D721Med (cell line): ENCODE results near the gene MFNG.

Experiments used
- DNase-seq: peaks from one replicate; pipeline ENCODE4 v3.0.0; 2011; ENCODE audit warnings: low spot score; ENCODE audit not compliant: insufficient read length
- FAIRE-seq: peaks from 2 replicates; lab custom pipeline; 2011; peaks lifted over from hg19 to GRCh38; lab: Jason Lieb, UNC
- CTCF ChIP-seq: IDR thresholded peaks from 2 replicates; pipeline ENCODE4 v1.5.1; 2012; ENCODE audit warnings: mild to moderate bottlenecking, control low read depth; ENCODE audit not compliant: insufficient read depth; ENCODE audit errors: missing control alignments

MFNG gene

GRCh38 chr22:37461961-37462360 lies 24.2 kb downstream of the MFNG start:
- no peak for TF ChIP-seq CTCF
- FAIRE-seq = no peak
- no peak for DNase-seq

- no peak for DNase-seq
- no peak for TF ChIP-seq CTCF
- FAIRE-seq = no peak
Measured at GRCh38 chr22:37460684-37461083, 25.5 kb downstream of the MFNG start.

- no peak for FAIRE-seq
Measured at GRCh38 chr22:37459206-37459605, 27.0 kb downstream of the MFNG start.

GRCh38 chr22:37457093-37457893 lies 28.9 kb downstream of the MFNG start:
- no peak for DNase-seq
- peak; percentile 79 for TF ChIP-seq CTCF
- no peak for FAIRE-seq

More at GRCh38 chr22:37459206-37459605, 27.0 kb downstream of the MFNG start:
- DNase-seq = no peak
- no peak for TF ChIP-seq CTCF

- DNase-seq = no peak
- no peak for FAIRE-seq
- TF ChIP-seq CTCF = no peak
Measured at GRCh38 chr22:37456346-37456745, 29.8 kb downstream of the MFNG start.

- DNase-seq (no peak), FAIRE-seq (no peak)
- TF ChIP-seq CTCF = no peak
Measured at GRCh38 chr22:37455896-37456295, 30.3 kb downstream of the MFNG start.

GRCh38 chr22:37454857-37455686 lies 31.1 kb downstream of the MFNG start:
- FAIRE-seq = no peak
- no peak for TF ChIP-seq CTCF

More at GRCh38 chr22:37454857-37455686, 31.1 kb downstream of the MFNG start:
- no peak for DNase-seq
